PC-3 (cell line): ENCODE data around the gene PPP1R2. TPM values are rescaled to one million over a fixed set of nuclear protein-coding genes. Genes with fewer than 3 reads are reported as not detected.

Source experiments
- ATAC-seq: fragments of 200-7000 bp; cut with Tn5 transposase; 2 replicates; pipeline ENCODE4 v1.9.1; 2020; ENCODE audit warnings: mild to moderate bottlenecking, moderate library complexity
- BruUV-seq: library from RNA; stranded (reverse); fragments of 400-500 nt; replicated peaks from 2 replicates; lab custom pipeline; 2021; lab: Mats Ljungman, UMichigan
- CTCF ChIA-PET: fragments of 300-600 bp; sonication (Branson Sonifier 250); formaldehyde crosslinking; loops from one replicate; lab custom pipeline; 2022; ENCODE audit warnings: antibody characterized with exemption; lab: Charles Lee
- POLR2A ChIA-PET: fragments of 300-600 bp; sonication (Branson Sonifier 250); formaldehyde crosslinking; loops from one replicate; lab custom pipeline; 2022; ENCODE audit warnings: antibody characterized with exemption; ENCODE audit not compliant: unreplicated experiment; lab: Charles Lee
- DNase-seq: peaks from one replicate; pipeline ENCODE4 v3.0.0-alpha.2; 2015
- H2AFZ ChIP-seq: fragments of 300-600 bp; sonication (generic); 2 replicates; pipeline ENCODE4 v1.6.0; 2016; ENCODE audit warnings: antibody characterized with exemption, low read length
- H3F3A ChIP-seq: fragments of 300-600 bp; sonication (generic); one replicate; pipeline ENCODE4 v1.6.0; 2017; ENCODE audit warnings: antibody characterized with exemption, low read length, control low read depth, mild to moderate bottlenecking; ENCODE audit not compliant: unreplicated experiment
- H3K27ac ChIP-seq: fragments of 300-600 bp; sonication (generic); 2 replicates; pipeline ENCODE4 v1.5.1; 2016; ENCODE audit warnings: mild to moderate bottlenecking, low read length
- H3K27me3 ChIP-seq: fragments of 300-600 bp; sonication (generic); 2 replicates; pipeline ENCODE4 v1.6.1; 2016; ENCODE audit warnings: low read length, mixed read lengths
- H3K36me3 ChIP-seq: fragments of 300-600 bp; sonication (generic); 2 replicates; pipeline ENCODE4 v1.6.1; 2016; ENCODE audit warnings: low read depth, mixed run types, low read length, mixed read lengths
- H3K4me1 ChIP-seq: fragments of 300-600 bp; sonication (generic); 2 replicates; pipeline ENCODE4 v1.5.1; 2016; ENCODE audit warnings: low read length; ENCODE audit not compliant: insufficient read depth
- H3K4me2 ChIP-seq: fragments of 300-600 bp; sonication (generic); 2 replicates; pipeline ENCODE4 v1.6.0; 2016; ENCODE audit warnings: low read length
- H3K4me3 ChIP-seq: fragments of 300-600 bp; sonication (generic); 2 replicates; pipeline ENCODE4 v1.5.1; 2016; ENCODE audit warnings: mild to moderate bottlenecking, low read length, mixed read lengths
- H3K79me2 ChIP-seq: fragments of 300-600 bp; sonication (generic); 2 replicates; pipeline ENCODE4 v1.6.1; 2017; ENCODE audit warnings: low read length, mixed read lengths
- H3K9ac ChIP-seq: fragments of 300-600 bp; sonication (generic); 2 replicates; pipeline ENCODE4 v1.6.0; 2016; ENCODE audit warnings: mild to moderate bottlenecking, low read length
- H3K9me2 ChIP-seq: fragments of 300-600 bp; sonication (generic); replicated peaks from 2 replicates; pipeline ENCODE4 v1.6.1; 2016; ENCODE audit warnings: mixed run types, low read length, mixed read lengths
- H3K9me3 ChIP-seq: fragments of 300-600 bp; sonication (generic); 2 replicates; pipeline ENCODE4 v1.6.1; 2016; ENCODE audit warnings: low read length, mixed read lengths
- H4K20me1 ChIP-seq: fragments of 300-600 bp; sonication (generic); 2 replicates; pipeline ENCODE4 v1.6.1; 2016; ENCODE audit warnings: low read length, mixed read lengths
- EZH2 ChIP-seq: fragments of 300-600 bp; sonication (generic); IDR thresholded peaks from one replicate; pipeline ENCODE4 v1.6.1; 2017; ENCODE audit warnings: antibody characterized with exemption, mild to moderate bottlenecking, low read length; ENCODE audit not compliant: unreplicated experiment
- EZH2phosphoT487 ChIP-seq: fragments of 300-600 bp; sonication (generic); IDR thresholded peaks from 2 replicates; pipeline ENCODE4 v1.6.1; 2018; ENCODE audit warnings: mild to moderate bottlenecking, antibody characterized with exemption, low read length, borderline replicate concordance
- intact Hi-C: fragments of 100-400 bp; cut with micrococcal nuclease; formaldehyde crosslinking; loops from 2 replicates; pipeline ENCODE4 v1.9.0; 2023
- total RNA-seq: library from RNA; depleted of rRNA; stranded (reverse); fragments of >200 nt; gene quantifications from 2 replicates; pipeline ENCODE4 v1.2.3, GENCODE V29; 2014
- TF ChIP-seq, protein P1 (sequence below): fragments of 300-600 bp; sonication (generic); conservative IDR thresholded peaks from 2 replicates; pipeline ENCODE4 v1.5.1; 2017; ENCODE audit warnings: antibody characterized with exemption, low read depth, mild to moderate bottlenecking, low read length

PPP1R2 gene
- total RNA-seq, 1 experiment from 2014 or later, result 132 TPM

DNA sequence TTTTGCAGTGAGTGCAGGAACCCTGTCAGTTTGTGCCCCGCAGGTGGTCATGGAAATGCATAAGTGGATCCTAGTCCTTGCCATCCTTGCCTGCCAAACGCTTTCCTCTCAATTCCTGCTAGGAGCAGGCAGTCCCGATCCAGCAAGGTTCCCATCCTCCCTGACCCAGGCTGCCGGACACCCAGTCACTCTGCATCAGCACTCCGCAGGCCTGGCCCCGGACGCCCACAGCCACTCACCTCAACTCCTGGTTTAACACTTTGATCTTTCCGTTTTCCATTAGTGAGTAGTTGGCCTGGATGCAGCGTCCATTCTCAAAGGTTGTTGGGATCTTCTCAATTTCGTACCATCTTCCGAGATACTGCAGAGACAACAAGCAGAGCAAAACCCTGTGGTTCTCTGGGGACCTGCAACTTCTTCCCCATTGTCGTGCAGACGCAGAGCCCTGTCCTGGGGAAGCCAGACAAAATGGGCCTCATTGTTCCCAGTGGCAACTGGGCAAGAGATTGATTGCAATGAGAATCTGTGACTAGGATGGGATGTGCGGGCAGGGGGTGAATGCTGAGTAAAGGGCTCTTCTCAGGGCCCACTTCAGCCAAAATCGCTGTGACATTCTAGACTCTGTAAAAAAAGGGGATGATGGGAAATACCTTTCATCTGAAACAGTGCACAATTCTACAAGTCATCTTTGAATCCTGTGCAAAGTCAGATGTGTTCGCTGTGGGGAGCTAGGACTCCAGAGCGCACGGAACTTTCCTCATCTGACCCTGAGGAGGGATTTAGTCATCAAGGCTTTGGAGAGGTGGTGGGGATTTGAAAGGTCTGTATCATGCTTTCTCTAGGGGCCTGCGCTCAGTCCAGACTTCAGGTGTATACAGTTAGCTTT lies 30.7 kb upstream of the PPP1R2 start:
- Histone ChIP-seq H3K79me2 (no peaks in the 10 kb centered on the region), H3K9me2 (no peaks in the 10 kb centered on the region), H3K36me3 (no peaks in the 10 kb centered on the region), H3K9ac (no peak overlapping the region), H3K27me3 (no peaks in the 10 kb centered on the region), H3K4me2 (no peak overlapping the region), H2AFZ (no peak overlapping the region), H3K27ac (no peak overlapping the region), H3K4me1 (no peaks in the 10 kb centered on the region), H3K9me3 (no peaks in the 10 kb centered on the region), H3K4me3 (no peak overlapping the region), H3F3A (no peaks in the 10 kb centered on the region), H4K20me1 (no peaks in the 10 kb centered on the region)
- no TSS peak for BruUV-seq
- intact Hi-C loops, result no loop called here
- POLR2A ChIA-PET, result interaction anchor here (0.6 kb wide), 1 partner anchor 851 kb away, joined by 3 read pairs; no protein-coding TSS in a partner anchor
- no peak for DNase-seq
- CTCF ChIA-PET, result interaction anchor here (0.6 kb wide), 1 partner anchor 55 kb away, joined by 7 read pairs; no protein-coding TSS in a partner anchor
- TF ChIP-seq EZH2 (no peak), EZH2phosphoT487 (no peak)
- TF ChIP-seq, protein P1, sequence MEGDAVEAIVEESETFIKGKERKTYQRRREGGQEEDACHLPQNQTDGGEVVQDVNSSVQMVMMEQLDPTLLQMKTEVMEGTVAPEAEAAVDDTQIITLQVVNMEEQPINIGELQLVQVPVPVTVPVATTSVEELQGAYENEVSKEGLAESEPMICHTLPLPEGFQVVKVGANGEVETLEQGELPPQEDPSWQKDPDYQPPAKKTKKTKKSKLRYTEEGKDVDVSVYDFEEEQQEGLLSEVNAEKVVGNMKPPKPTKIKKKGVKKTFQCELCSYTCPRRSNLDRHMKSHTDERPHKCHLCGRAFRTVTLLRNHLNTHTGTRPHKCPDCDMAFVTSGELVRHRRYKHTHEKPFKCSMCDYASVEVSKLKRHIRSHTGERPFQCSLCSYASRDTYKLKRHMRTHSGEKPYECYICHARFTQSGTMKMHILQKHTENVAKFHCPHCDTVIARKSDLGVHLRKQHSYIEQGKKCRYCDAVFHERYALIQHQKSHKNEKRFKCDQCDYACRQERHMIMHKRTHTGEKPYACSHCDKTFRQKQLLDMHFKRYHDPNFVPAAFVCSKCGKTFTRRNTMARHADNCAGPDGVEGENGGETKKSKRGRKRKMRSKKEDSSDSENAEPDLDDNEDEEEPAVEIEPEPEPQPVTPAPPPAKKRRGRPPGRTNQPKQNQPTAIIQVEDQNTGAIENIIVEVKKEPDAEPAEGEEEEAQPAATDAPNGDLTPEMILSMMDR, result no peak
- no peak for ATAC-seq

DNA sequence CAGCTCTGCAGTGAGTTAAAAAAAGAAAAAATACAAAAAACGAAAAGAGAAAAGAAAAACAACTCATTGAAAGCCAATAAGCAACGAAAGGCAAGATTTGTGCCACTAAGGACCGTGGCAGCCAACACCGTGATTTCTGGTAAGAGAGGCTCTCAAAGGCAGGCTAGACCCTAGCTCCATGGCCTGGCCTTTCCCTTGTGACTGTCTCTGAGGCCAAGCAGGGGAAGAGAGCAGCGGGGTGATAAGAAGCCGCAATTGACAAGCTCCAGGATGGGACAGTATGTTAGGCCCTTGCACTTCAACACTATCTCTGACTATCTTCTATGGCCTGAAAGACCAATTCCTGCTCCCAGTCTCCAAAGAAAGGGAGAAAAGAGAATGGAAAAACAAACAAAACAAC lies 28.2 kb upstream of the PPP1R2 start:
- no peaks in the 10 kb centered on the region for H3K27me3 ChIP-seq
- peaks cover 8% of the 10 kb centered on the region for H3K4me1 ChIP-seq
- BruUV-seq, result no TSS peak
- H3K9me3 ChIP-seq, result no peaks in the 10 kb centered on the region
- ATAC-seq (no peak), DNase-seq (no peak)
- H3K9ac ChIP-seq, result no peak overlapping the region
- no peak overlapping the region for H3K4me2 ChIP-seq
- H2AFZ ChIP-seq, result no peak overlapping the region
- no peaks in the 10 kb centered on the region for H4K20me1 ChIP-seq
- H3K36me3 ChIP-seq, result no peaks in the 10 kb centered on the region
- intact Hi-C loops, result no loop called here
- H3K9me2 ChIP-seq, result no peaks in the 10 kb centered on the region
- POLR2A ChIA-PET, result no interaction called here
- CTCF ChIA-PET, result no interaction called here
- no peak overlapping the region for H3K27ac ChIP-seq
- H3K4me3 ChIP-seq, result no peak overlapping the region
- H3K79me2 ChIP-seq, result no peaks in the 10 kb centered on the region
- no peaks in the 10 kb centered on the region for H3F3A ChIP-seq
- TF ChIP-seq EZH2phosphoT487, result no peak
- TF ChIP-seq, protein P1, result no peak

DNA sequence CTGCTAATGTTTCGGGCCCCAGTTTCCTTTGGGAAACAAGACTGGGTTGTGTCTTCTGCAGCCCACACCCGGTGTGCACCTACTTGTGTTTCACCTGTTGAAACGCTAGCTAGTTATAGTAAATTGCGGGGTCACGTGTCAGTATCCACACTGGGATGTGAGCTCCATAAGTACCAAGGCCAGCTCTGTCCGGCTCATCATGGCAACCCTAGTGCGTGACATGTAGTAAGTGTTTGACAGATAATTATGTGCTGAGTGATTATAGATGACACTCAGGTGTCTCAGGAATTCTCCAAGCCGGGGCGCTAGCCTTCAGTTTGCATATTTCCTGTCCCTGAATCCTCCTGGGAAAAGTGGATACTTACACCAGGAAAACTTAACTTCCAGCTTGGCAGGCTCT lies 27.8 kb upstream of the PPP1R2 start:
- TF ChIP-seq, protein P1, result no peak
- TF ChIP-seq EZH2phosphoT487 (no peak), EZH2 (no peak)
- Histone ChIP-seq H3K4me2 (no peak overlapping the region), H3K9ac (no peak overlapping the region), H3K9me3 (no peaks in the 10 kb centered on the region), H3F3A (no peaks in the 10 kb centered on the region), H3K9me2 (no peaks in the 10 kb centered on the region), H3K27ac (no peak overlapping the region), H3K79me2 (no peaks in the 10 kb centered on the region), H4K20me1 (no peaks in the 10 kb centered on the region), H3K27me3 (no peaks in the 10 kb centered on the region), H2AFZ (no peak overlapping the region), H3K4me3 (no peak overlapping the region), H3K36me3 (no peaks in the 10 kb centered on the region), H3K4me1 (peaks cover 9% of the 10 kb centered on the region)
- intact Hi-C loops, result no loop called here
- no TSS peak for BruUV-seq
- ChIA-PET CTCF (no interaction called here), POLR2A (no interaction called here)
- DNase-seq (no peak), ATAC-seq (no peak)
